NCI-H345 (cell line): ENCODE measurements around the gene ARF3.

ENCODE experiments used
- DNase-seq: peaks from one replicate; lab custom pipeline; 2025; lab: John Stamatoyannopoulos, UW

ARF3 gene

DNA sequence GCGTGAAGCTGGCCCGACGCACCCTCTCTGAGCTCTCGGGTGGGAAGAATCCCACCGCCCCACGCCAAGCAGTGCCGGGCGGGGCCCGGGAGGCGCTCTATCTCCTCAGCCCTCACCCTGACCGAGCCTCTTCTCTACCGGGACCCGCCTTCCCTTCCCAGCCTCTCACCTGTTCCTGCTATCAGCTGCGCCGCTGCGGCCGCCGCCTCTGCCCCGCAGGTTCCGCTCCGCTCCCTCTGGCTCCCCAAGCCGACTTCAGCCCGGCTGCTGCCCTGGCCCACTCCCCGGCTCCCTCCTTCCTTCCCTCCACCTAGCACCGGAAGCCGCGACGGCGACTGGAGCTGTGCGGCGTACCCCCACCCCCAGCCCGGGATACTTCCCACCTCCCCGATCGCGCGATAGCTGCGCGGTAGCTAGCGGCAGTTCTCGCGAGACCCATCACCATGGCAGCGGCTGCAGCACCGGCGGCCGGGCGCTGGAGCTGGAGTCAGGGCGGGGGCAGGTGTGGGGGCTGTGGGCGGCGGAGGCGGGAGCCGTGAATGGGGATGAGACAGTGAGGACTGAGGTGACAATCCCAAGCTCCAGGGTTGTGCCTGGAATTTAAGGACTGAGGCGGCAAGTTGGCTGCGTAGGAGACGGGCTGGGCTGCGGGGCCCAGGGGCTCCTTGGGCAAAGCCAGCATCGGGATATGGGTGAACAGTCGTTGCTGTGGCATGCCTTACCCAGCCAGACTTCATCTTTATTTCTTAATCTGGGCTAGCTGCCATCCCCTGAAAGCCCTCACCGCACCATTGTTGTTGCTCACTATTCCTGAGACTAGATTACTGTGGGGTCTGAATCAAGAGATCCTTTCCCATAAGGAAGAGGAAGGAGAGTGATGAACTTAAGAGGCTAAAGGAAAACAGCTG lies at the start of gene ARF3:
TSS of gene ARF3 (minus strand) at position 347 of the 908 bp plus-strand sequence. CDS start 16,392 bp downstream, outside the sequence.
- DNase-seq = peak; percentile 82

DNA sequence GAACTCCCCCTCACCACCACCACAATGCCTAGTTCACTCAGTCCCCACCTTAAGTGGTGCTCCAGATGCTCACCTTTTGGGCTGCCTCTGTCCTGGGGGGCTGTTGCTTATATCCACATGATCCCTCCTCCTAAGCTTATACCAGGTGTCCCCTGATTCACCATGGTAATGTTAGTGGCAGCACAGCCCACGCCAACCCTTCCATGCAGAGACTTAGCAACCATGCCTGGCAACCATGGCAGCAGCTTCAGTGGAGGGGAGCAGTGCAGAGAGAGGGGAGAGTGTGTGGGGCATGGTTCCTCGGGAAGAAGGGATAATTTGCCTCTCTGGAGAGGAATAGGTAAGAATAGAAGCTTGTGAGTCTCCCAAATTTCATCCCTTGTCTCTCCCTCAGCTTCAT lies 43.1 kb upstream of the ARF3 start:
- no peak for DNase-seq

- DNase-seq = no peak
These were observed 42.3 kb upstream of the ARF3 start, which contains the start of gene DDN for GRCh38 chr12:48999371-49000131. Gene DDN (minus strand): TSS chr12:48999375. CDS start chr12:48999287, 88 bp downstream.

- no peak for DNase-seq
These were observed 41.4 kb upstream of the ARF3 start for GRCh38 chr12:48998497-48999353.

DNA sequence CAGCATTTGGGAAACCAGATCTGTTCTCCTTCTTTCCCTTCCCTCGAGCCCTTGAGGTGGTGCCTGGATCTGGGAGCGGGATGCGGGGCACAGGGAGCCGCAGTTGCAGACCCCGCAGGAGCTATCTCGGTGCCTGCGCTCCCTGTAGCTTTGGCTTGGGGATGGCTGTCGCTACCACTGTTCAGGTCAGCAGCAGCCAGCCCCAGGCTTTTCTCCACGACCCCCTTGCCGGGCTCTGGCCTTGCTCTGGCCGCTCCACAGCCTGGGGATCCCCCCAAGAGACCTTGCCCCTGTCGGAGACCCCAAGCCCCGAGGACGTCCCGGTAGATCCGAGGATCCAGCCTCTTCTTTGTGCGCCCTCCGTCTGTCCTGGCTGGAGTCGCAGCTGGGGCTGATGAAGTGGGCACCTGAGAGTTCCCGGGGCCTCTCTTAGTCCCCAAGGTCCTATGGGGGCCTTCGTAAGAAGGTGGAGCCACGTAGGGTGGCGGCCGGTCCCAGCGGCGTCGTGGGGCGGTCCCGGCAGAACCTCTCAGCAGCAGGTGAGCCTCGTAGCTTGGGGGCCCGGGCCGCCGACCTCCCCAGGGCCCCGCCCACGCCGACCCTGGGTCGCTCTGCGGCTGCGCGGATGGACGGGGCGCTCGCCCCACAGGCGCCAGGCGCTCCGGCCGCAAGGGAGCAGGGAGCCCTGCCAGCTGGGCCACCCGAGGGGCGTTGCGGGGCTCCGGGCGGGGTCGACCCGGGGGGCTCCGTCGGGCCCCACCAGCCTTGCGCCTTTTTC lies 40.6 kb upstream of the ARF3 start:
- DNase-seq = peak; percentile 11

GRCh38 chr12:48996794-48997718 lies 39.8 kb upstream of the ARF3 start:
- peak; percentile 28 for DNase-seq

DNA sequence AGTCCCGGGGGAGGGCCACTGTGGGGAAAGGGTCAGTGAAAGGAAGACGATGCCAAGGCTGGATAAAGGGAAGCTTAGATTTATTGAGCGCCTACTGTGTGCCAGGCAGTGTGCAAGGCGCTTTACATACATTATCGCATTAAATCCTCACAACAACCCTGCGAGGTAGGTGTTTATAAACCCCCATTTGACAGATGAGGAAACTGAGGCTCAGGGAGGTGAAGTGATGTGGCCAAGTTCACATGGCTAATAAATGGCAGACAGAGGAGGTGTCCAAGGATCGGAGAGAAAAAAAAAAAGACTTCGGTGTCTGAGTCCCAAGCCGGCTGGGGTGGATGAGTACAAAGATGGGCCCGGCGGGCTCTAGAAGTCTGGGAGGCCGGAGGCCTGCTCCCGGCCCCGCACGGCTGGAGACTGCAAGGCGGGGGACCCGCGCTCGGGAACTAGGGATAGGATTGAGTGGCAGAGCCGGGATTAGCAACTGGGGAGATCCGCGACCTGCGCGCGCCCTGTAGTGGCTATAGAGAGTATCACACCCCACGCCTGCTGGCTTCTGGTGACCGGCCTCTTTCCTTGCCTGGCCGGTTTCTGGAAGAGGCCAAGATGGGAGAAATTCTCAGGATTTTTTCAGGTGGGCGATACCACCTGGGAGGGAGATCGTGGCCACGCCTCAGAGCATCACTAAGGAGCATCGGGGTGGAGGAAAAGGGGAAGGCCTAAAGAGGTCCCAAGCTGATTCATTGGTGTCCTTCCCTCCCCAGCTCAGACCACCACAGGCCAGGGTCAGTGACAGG lies 38.0 kb upstream of the ARF3 start:
- DNase-seq = peak; percentile 39

DNA sequence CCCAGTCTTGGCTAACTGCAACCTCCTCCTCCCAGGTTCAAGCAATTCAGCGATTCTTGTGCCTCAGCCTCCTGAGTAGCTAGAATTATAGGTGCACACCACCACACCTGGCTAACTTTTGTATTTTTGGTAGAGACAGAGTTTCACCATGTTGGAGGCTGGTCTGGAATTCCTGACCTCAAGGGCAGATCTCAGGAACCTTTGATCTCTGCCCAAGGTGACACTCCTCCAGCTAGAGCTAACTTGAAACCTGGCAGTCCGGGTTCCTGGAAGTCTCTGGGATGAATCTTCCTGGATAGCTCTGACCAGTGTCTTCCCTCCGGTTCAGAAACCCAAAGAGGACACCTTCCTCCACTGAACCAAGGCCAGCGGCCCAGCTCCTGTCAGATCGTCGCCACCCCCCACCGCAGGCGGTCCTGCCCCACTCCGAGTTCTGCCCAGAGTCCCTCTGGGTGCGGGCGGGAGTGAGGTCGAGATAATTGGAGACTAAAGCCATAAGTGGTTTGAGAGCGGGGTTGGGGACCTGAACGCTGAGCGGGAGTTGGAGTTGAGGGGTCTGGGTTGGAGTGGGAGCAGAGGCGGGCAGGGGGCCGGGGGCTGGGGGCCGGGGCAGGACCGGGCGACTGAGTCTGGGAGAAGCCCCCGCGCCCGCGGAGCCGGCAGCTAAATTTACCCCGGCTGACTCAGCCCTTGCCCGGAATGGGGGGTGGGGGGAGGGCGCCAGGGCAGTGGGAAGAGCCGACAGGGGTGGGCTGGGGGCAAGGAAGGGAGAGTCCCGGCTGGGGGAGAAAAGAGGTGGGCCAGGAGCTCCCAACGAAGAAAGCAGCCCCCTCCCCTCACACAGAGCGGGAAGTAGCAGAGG lies 37.2 kb upstream of the ARF3 start:
- no peak for DNase-seq

- no peak for DNase-seq
These were observed 36.5 kb upstream of the ARF3 start for GRCh38 chr12:48993787-48994186.

GRCh38 chr12:48991247-48992050 lies 34.2 kb upstream of the ARF3 start:
- no peak for DNase-seq

- DNase-seq = peak; percentile 19
These were observed 33.3 kb upstream of the ARF3 start for GRCh38 chr12:48990552-48990951.

DNA sequence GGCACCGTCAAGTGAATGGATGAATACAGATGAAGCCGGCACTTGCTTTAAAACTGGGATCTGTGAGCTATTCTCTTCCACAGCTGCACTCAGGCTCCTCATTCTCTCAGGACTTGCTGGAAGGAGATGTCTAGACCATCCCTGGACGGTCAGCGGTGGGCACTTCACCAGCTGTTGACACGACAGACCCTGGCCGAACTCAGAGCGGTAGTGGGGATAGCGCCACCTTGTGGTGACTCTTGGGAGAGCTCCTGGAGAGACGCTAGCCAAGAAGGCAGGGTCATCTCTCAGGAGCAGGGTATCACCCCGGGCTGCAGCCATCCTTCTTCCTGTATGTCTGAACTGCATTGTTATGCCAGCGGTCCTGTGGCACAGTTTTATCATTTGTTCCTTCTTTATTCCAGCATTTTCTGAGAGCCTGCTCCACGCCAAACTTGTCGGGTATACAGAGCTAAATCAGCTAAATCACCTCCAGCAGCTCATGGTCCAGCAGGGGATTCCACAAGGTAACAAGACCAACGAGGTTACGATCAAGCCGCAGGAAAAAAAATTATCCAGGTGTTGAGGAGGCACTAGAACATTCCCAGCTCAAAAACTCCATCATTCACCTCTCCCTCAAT lies 30.9 kb upstream of the ARF3 start:
- no peak for DNase-seq

- DNase-seq = no peak
These were observed 29.5 kb upstream of the ARF3 start for GRCh38 chr12:48986720-48987291.

GRCh38 chr12:48985901-48986300 lies 28.6 kb upstream of the ARF3 start:
- no peak for DNase-seq

- no peak for DNase-seq
These were observed 28.2 kb upstream of the ARF3 start for GRCh38 chr12:48985475-48985897.

DNA sequence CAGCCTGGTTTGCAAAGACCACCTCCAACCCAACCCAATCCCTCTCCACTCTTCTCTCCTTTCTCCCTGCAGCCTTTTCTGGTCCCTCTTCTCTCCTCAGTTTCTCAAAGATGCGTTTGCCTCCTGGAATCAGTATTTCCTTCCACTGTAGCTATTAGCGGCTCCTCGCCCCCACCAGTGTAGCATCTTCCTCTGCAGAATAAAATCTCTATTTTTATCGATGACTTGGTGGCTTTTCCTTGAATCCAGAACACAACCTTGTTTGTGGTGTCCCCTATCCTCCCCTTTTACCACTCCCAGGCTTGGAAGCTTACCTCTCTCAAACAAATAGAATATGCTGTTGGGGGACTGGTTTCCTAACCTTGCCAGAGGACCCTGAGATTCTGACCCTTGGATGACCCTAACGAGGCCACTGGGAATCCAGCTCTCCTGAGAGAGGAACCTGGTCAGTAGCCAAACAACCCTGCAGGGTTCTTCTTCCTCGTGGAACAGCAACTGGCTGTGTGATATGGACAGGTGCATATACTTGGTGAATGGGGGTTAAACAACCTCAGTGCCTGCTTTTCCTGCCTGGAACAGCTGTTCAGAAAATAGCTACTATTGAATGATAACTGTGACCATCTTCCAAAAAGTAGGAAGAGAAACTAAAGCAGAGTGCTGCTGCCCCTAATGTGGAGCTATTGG lies 25.3 kb upstream of the ARF3 start:
- no peak for DNase-seq
